Trophoblast cell (in vitro differentiated cells and primary cell): ENCODE data around the gene SPATS2.
"Not testable (repeated sequence)": the region's sequence is repeated elsewhere in the genome, so short reads cannot be mapped to it uniquely, and the experiment has no call there.

Source experiments
- DNase-seq, 2 donors: peaks; one replicate each; pipeline ENCODE4 v3.0.0-alpha.2; 2016
- H2AFZ ChIP-seq: 2 replicates; pipeline ENCODE4 v1.6.1; 2013; ENCODE audit warnings: low read length, moderate library complexity, mild to moderate bottlenecking; ENCODE audit not compliant: insufficient read depth, poor library complexity
- H2AK5ac ChIP-seq: 2 replicates; pipeline ENCODE4 v1.6.1; 2013; ENCODE audit warnings: mild to moderate bottlenecking, low read length
- H2BK120ac ChIP-seq: 2 replicates; pipeline ENCODE4 v1.6.1; 2013; ENCODE audit warnings: low read length, mild to moderate bottlenecking, moderate library complexity; ENCODE audit not compliant: insufficient read depth, poor library complexity
- H2BK12ac ChIP-seq: 2 replicates; pipeline ENCODE4 v1.6.1; 2013; ENCODE audit warnings: mild to moderate bottlenecking, low read length, moderate library complexity
- H2BK5ac ChIP-seq: 2 replicates; pipeline ENCODE4 v1.6.1; 2013; ENCODE audit warnings: low read length, low read depth, moderate library complexity, mild to moderate bottlenecking; ENCODE audit not compliant: poor library complexity
- H3K14ac ChIP-seq: 2 replicates; pipeline ENCODE4 v1.6.1; 2013; ENCODE audit warnings: mild to moderate bottlenecking, low read length
- H3K18ac ChIP-seq: 2 replicates; pipeline ENCODE4 v1.6.1; 2013; ENCODE audit warnings: mild to moderate bottlenecking, low read length
- H3K23ac ChIP-seq: 2 replicates; pipeline ENCODE4 v1.6.1; 2013; ENCODE audit warnings: low read length
- H3K27ac ChIP-seq: 2 replicates; pipeline ENCODE4 v1.5.1; 2013; ENCODE audit warnings: low read depth, mild to moderate bottlenecking, inconsistent platforms, low read length, moderate library complexity
- H3K27me3 ChIP-seq: 2 replicates; pipeline ENCODE4 v1.6.1; 2013; ENCODE audit warnings: inconsistent platforms, mild to moderate bottlenecking, low read length, moderate library complexity; ENCODE audit not compliant: insufficient read depth
- H3K36me3 ChIP-seq, 2 experiments: 1 replicate in 1 of 2; 2 replicates in 1 of 2; pipeline ENCODE4 v1.6.1; 2013; ENCODE audit warnings: low read length in 2 of 2, mild to moderate bottlenecking in 2 of 2, moderate library complexity in 1 of 2; ENCODE audit not compliant: insufficient read depth in 2 of 2, control insufficient read depth in 1 of 2
- H3K4ac ChIP-seq: 2 replicates; pipeline ENCODE4 v1.6.1; 2013; ENCODE audit warnings: low read depth, mild to moderate bottlenecking, low read length, moderate library complexity
- H3K4me1 ChIP-seq, 2 experiments: 1 replicate in 1 of 2; 2 replicates in 1 of 2; pipeline ENCODE4 v1.6.1; 2013; ENCODE audit warnings: low read length in 2 of 2, mild to moderate bottlenecking in 2 of 2, moderate library complexity in 1 of 2; ENCODE audit not compliant: insufficient read depth in 2 of 2, control insufficient read depth in 1 of 2
- H3K4me2 ChIP-seq: 2 replicates; pipeline ENCODE4 v1.6.1; 2013; ENCODE audit warnings: inconsistent platforms, mild to moderate bottlenecking, low read length, moderate library complexity
- H3K4me3 ChIP-seq: 2 replicates; pipeline ENCODE4 v1.5.1; 2013; ENCODE audit warnings: mild to moderate bottlenecking, low read depth, low read length, inconsistent platforms
- H3K79me1 ChIP-seq: one replicate; pipeline ENCODE4 v1.6.1; 2013; ENCODE audit warnings: low read length
- H3K79me2 ChIP-seq: 2 replicates; pipeline ENCODE4 v1.6.1; 2013; ENCODE audit warnings: low read length, mild to moderate bottlenecking; ENCODE audit not compliant: control insufficient read depth, insufficient read depth, poor library complexity
- H3K9ac ChIP-seq: 2 replicates; pipeline ENCODE4 v1.6.1; 2013; ENCODE audit warnings: mild to moderate bottlenecking, low read length
- H3K9me3 ChIP-seq: 2 replicates; pipeline ENCODE4 v1.6.1; 2013; ENCODE audit warnings: low read depth, mild to moderate bottlenecking, control low read depth, inconsistent platforms, low read length; ENCODE audit not compliant: insufficient read depth
- H4K12ac ChIP-seq: 2 replicates; pipeline ENCODE4 v1.6.1; 2013; ENCODE audit warnings: low read depth, mild to moderate bottlenecking, low read length, moderate library complexity
- H4K8ac ChIP-seq: 2 replicates; pipeline ENCODE4 v1.6.1; 2013; ENCODE audit warnings: low read depth, mild to moderate bottlenecking, low read length, moderate library complexity
- H4K91ac ChIP-seq: one replicate; pipeline ENCODE4 v1.6.1; 2013; ENCODE audit warnings: low read depth, mild to moderate bottlenecking, low read length, moderate library complexity
- WGBS: extraction: QIAGEN DNeasy Blood & Tissue Kit; methylation state at CpG from one replicate; pipeline ENCODE4 v1.1.7; 2013; ENCODE audit warnings: missing lambda C conversion rate; ENCODE audit not compliant: insufficient read length, insufficient coverage; ENCODE audit errors: extremely low coverage; 5-methylcytosine and 5-hydroxymethylcytosine counted together

Gene SPATS2

GRCh38 chr12:49375406-49375805, 8.1 kb downstream of the SPATS2 start:
- no peak overlapping the region for H3K14ac ChIP-seq
- H3K4me3 ChIP-seq = no peak overlapping the region
- no peak overlapping the region for H3K9ac ChIP-seq
- no peak overlapping the region for H2BK12ac ChIP-seq
- H2AK5ac ChIP-seq = no peak overlapping the region
- H2BK5ac ChIP-seq = no peak overlapping the region
- no peaks in the 10 kb centered on the region for H3K4me1 ChIP-seq
- WGBS = no CpG with 5 or more reads among the region's 1 CpG
- no peak overlapping the region for H3K27ac ChIP-seq
- no peaks in the 10 kb centered on the region for H3K27me3 ChIP-seq
- peak; percentile 45 to 76 for DNase-seq
- no peak overlapping the region for H2AFZ ChIP-seq
- H2BK120ac ChIP-seq = no peak overlapping the region
- H3K79me2 ChIP-seq = peaks cover 3% of the 10 kb centered on the region
- no peak overlapping the region for H4K12ac ChIP-seq
- no peak overlapping the region for H3K18ac ChIP-seq
- no peak overlapping the region for H3K4me2 ChIP-seq
- H3K23ac ChIP-seq = no peak overlapping the region
- H4K91ac ChIP-seq = no peak overlapping the region
- H3K4ac ChIP-seq = no peak overlapping the region
- H3K9me3 ChIP-seq = no peaks in the 10 kb centered on the region
- no peak overlapping the region for H4K8ac ChIP-seq
- no peaks in the 10 kb centered on the region for H3K79me1 ChIP-seq
- H3K36me3 ChIP-seq = peaks cover 0 to 3% of the 10 kb centered on the region in 2 experiments

GRCh38 chr12:49377386-49377785, 10.1 kb downstream of the SPATS2 start:
- H3K9me3 ChIP-seq = no peaks in the 10 kb centered on the region
- no peak overlapping the region for H3K14ac ChIP-seq
- WGBS = no CpG with 5 or more reads among the region's 2 CpGs
- no peak overlapping the region for H3K4ac ChIP-seq
- no peak overlapping the region for H3K4me2 ChIP-seq
- DNase-seq = no peak
- no peaks in the 10 kb centered on the region for H3K27me3 ChIP-seq
- H4K12ac ChIP-seq = no peak overlapping the region
- H4K8ac ChIP-seq = no peak overlapping the region
- no peaks in the 10 kb centered on the region for H3K79me1 ChIP-seq
- H3K4me3 ChIP-seq = no peak overlapping the region
- H2BK5ac ChIP-seq = no peak overlapping the region
- no peak overlapping the region for H2AK5ac ChIP-seq
- H3K36me3 ChIP-seq = peaks cover 0 to 3% of the 10 kb centered on the region in 2 experiments
- H3K79me2 ChIP-seq = peaks cover 1% of the 10 kb centered on the region
- H3K27ac ChIP-seq = no peak overlapping the region
- no peak overlapping the region for H2BK12ac ChIP-seq
- H2BK120ac ChIP-seq = no peak overlapping the region
- H3K4me1 ChIP-seq = no peaks in the 10 kb centered on the region
- H4K91ac ChIP-seq = no peak overlapping the region
- H3K18ac ChIP-seq = no peak overlapping the region
- no peak overlapping the region for H3K9ac ChIP-seq
- no peak overlapping the region for H3K23ac ChIP-seq
- H2AFZ ChIP-seq = no peak overlapping the region

GRCh38 chr12:49380184-49380583, 12.9 kb downstream of the SPATS2 start:
- not testable (repeated sequence) for H2BK12ac ChIP-seq, H3K36me3 ChIP-seq, H3K4me2 ChIP-seq, H3K79me1 ChIP-seq, H3K14ac ChIP-seq, H2AFZ ChIP-seq, H3K79me2 ChIP-seq, H3K4me3 ChIP-seq, H2BK5ac ChIP-seq, H3K4ac ChIP-seq, H2AK5ac ChIP-seq, H4K12ac ChIP-seq, H3K9ac ChIP-seq, H3K9me3 ChIP-seq, H3K27ac ChIP-seq, H4K8ac ChIP-seq, H3K27me3 ChIP-seq, H4K91ac ChIP-seq, H3K18ac ChIP-seq, H2BK120ac ChIP-seq, H3K4me1 ChIP-seq, DNase-seq, H3K23ac ChIP-seq
- no CpG with 5 or more reads among the region's 9 CpGs for WGBS

- H2BK12ac ChIP-seq = no peak overlapping the region
- H3K9me3 ChIP-seq = no peaks in the 10 kb centered on the region
- H3K4me3 ChIP-seq = no peak overlapping the region
- no peak overlapping the region for H2BK120ac ChIP-seq
- no peaks in the 10 kb centered on the region for H3K79me1 ChIP-seq
- H3K36me3 ChIP-seq = peaks cover 3% of the 10 kb centered on the region in 2 experiments
- no peak overlapping the region for H4K8ac ChIP-seq
- no peaks in the 10 kb centered on the region for H3K27me3 ChIP-seq
- no peak overlapping the region for H3K4me2 ChIP-seq
- no peak overlapping the region for H3K23ac ChIP-seq
- no peaks in the 10 kb centered on the region for H3K79me2 ChIP-seq
- no peak overlapping the region for H4K91ac ChIP-seq
- no peak overlapping the region for H3K9ac ChIP-seq
- H3K4ac ChIP-seq = no peak overlapping the region
- H3K18ac ChIP-seq = no peak overlapping the region
- H4K12ac ChIP-seq = no peak overlapping the region
- no peaks in the 10 kb centered on the region for H3K4me1 ChIP-seq
- no peak overlapping the region for H2BK5ac ChIP-seq
- WGBS = no CpG with 5 or more reads among the region's 18 CpGs
- no peak overlapping the region for H3K27ac ChIP-seq
- no peak overlapping the region for H3K14ac ChIP-seq
- H2AFZ ChIP-seq = no peak overlapping the region
- H2AK5ac ChIP-seq = no peak overlapping the region
- peak; percentile 43 to 70 for DNase-seq
These were observed 21.6 kb downstream of the SPATS2 start for GRCh38 chr12:49388682-49389386.
